ENCODE data around the gene LAMA5. TPM values are rescaled to one million over a fixed set of nuclear protein-coding genes. Genes with fewer than 3 reads are reported as not detected.
A peak's percentile ranks its signal among the peaks of the same experiment; 100 is the strongest.

The LAMA5 gene
- total and polyA plus RNA-seq, 7 donors = 1.8 to 409 (median 56.5) TPM

DNA sequence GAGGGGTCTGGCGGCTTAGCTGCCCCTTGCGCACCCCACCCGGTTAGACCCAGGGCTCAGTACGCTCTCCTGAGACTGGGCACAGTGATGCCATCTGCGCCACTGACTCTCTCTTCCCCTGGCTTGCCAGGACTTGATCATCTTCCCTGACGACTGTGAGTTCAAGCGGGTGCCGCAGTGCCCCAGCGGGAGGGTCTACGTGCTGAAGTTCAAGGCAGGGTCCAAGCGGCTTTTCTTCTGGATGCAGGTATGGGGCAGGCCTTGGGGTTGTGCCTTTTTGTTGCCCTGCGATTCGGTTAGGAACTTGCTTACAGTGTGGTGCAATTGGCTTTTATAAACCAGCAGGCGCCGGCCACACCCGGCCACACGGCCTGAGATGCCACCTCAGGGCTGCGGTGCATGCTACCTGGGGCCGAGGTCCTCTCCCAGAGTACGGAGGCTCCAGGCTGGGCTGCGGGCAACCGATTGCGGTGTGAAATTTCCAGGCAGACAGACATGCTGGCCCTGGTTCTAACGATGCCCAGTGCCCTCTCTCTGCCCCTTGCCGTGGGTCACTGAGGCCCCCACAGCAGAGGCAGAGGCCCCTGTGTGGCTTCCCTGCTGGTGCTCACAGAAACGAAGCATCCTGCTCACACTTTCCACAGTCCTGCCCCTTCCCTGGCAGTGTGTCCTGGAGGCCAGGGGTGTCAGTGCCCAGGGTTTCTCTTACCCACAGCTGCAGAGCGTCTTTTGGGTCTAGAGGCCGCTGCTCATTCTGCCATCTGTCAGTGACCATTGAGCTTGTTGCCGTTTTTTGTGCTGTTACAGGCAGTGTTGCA is 62.6 kb downstream of the LAMA5 start:
- Histone ChIP-seq H3K36me3 (peaks cover 35 to 53% (median 37%) of the 10 kb centered on the region in 4 donors), H3K9me3 (no peaks in the 10 kb centered on the region), H3K4me1 (peaks cover 0 to 50% (median 30%) of the 10 kb centered on the region in 4 donors), H3K27ac (peak overlapping the region; percentile 93 to 99 (median 97)), H3K27me3 (no peaks in the 10 kb centered on the region), H3K4me3 (peak overlapping the region; percentile 57 to 99 (median 76))
- no peak for DNase-seq
- TF ChIP-seq POLR2AphosphoS5 (IDR thresholded peaks at IDR 0.05) = peak in 1 of 4 donors; percentile 9
- TF ChIP-seq POLR2A (IDR thresholded peaks at IDR 0.05) = no peak
- intact Hi-C loops (cut with DNase I) = loop anchor here (5.0 kb wide), 2 partner anchors 43 to 193 kb away; no protein-coding TSS in a partner anchor
- WGBS, 2 donors = 56 to 75% methylated on average over 29 of the region's 29 CpGs

DNA sequence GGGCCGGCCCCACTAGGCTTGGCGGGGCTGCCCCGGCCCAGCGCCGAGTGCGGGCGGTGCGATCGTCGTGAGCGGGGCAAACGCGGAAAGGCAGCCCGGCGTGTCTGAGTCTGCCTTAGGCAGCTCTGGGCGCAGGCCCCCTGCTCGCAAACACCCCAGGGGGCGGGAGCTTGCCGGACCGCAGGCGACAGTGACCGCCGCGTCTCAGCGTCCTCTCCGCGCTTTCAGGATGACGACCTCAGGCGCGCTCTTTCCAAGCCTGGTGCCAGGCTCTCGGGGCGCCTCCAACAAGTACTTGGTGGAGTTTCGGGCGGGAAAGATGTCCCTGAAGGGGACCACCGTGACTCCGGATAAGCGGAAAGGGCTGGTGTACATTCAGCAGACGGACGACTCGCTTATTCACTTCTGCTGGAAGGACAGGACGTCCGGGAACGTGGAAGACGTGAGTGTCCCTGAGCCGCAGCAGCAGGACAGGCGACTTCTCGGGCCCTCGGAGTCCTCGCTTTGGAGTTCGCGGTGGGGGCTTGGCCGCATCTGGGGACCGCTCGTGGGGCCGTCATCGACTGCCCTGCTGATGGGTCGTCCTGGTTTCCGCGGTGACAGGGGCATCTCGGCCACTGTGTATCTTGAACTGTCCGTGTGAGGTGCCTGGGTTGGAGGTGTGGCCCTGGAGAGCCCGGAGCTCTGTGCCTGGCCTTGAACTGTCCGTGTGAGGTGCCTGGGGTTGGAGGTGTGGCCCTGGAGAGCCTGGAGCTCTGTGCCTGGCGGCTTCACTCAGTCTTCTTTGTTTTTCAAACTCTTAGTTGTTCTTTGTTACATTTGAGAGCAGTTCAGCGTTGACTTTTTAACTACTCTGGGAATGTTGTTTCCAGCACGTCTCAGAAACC is 63.5 kb downstream of the LAMA5 start:
- TF ChIP-seq, protein P1, sequence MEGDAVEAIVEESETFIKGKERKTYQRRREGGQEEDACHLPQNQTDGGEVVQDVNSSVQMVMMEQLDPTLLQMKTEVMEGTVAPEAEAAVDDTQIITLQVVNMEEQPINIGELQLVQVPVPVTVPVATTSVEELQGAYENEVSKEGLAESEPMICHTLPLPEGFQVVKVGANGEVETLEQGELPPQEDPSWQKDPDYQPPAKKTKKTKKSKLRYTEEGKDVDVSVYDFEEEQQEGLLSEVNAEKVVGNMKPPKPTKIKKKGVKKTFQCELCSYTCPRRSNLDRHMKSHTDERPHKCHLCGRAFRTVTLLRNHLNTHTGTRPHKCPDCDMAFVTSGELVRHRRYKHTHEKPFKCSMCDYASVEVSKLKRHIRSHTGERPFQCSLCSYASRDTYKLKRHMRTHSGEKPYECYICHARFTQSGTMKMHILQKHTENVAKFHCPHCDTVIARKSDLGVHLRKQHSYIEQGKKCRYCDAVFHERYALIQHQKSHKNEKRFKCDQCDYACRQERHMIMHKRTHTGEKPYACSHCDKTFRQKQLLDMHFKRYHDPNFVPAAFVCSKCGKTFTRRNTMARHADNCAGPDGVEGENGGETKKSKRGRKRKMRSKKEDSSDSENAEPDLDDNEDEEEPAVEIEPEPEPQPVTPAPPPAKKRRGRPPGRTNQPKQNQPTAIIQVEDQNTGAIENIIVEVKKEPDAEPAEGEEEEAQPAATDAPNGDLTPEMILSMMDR (IDR thresholded peaks at IDR 0.05) = no peak
- peak in 1 of 4 donors; percentile 19 for TF ChIP-seq POLR2AphosphoS5 (IDR thresholded peaks at IDR 0.05)
- Histone ChIP-seq H3K4me1 (peaks cover 0 to 50% (median 30%) of the 10 kb centered on the region in 4 donors), H3K4me3 (peak overlapping the region; percentile 57 to 99 (median 76)), H3K27ac (peak overlapping the region; percentile 93 to 99 (median 97)), H3K36me3 (peaks cover 26 to 44% (median 28%) of the 10 kb centered on the region in 4 donors), H3K27me3 (no peaks in the 10 kb centered on the region), H3K9me3 (no peaks in the 10 kb centered on the region)
- intact Hi-C loops (cut with DNase I) = loop anchor here (2.0 to 5.0 kb wide), 2 partner anchors 73 to 194 kb away; no protein-coding TSS in a partner anchor
- DNase-seq = peak; percentile 75
- 2 to 4% methylated on average over 66 of the region's 66 CpGs for WGBS, 2 donors

DNA sequence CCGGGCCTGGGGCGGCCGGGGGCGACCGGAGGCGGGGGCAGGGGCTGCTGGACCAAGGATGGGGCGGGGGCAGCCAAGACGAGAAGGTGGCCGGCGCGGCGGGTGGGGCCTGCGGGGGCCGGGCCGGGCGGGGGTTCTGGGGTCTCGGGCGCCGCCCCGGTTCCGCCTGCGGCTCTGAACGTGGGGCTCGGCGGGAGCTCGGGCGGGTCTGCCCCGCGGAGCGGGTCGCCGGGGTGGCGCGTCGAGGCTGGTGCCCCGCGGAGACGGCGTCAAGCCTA is 64.1 kb downstream of the LAMA5 start:
- peaks cover 0 to 46% (median 30%) of the 10 kb centered on the region in 4 donors for H3K4me1 ChIP-seq
- 1% methylated on average over 39 of the region's 39 CpGs for WGBS, 2 donors
- H3K27ac ChIP-seq = peak overlapping the region; percentile 93 to 99 (median 97)
- peaks cover 20 to 38% (median 22%) of the 10 kb centered on the region in 4 donors for H3K36me3 ChIP-seq
- peak overlapping the region; percentile 57 to 99 (median 76) for H3K4me3 ChIP-seq
- intact Hi-C loops (cut with DNase I) = loop anchor here (2.0 to 5.0 kb wide), 2 partner anchors 74 to 194 kb away; no protein-coding TSS in a partner anchor
- TF ChIP-seq, protein P1 (IDR thresholded peaks at IDR 0.05) = no peak
- TF ChIP-seq POLR2AphosphoS5 (IDR thresholded peaks at IDR 0.05) (no peak), POLR2A (IDR thresholded peaks at IDR 0.05) (no peak), EP300 (IDR thresholded peaks at IDR 0.05) (no peak)
- DNase-seq = no peak
- no peaks in the 10 kb centered on the region for H3K27me3 ChIP-seq
- H3K9me3 ChIP-seq = no peaks in the 10 kb centered on the region

DNA sequence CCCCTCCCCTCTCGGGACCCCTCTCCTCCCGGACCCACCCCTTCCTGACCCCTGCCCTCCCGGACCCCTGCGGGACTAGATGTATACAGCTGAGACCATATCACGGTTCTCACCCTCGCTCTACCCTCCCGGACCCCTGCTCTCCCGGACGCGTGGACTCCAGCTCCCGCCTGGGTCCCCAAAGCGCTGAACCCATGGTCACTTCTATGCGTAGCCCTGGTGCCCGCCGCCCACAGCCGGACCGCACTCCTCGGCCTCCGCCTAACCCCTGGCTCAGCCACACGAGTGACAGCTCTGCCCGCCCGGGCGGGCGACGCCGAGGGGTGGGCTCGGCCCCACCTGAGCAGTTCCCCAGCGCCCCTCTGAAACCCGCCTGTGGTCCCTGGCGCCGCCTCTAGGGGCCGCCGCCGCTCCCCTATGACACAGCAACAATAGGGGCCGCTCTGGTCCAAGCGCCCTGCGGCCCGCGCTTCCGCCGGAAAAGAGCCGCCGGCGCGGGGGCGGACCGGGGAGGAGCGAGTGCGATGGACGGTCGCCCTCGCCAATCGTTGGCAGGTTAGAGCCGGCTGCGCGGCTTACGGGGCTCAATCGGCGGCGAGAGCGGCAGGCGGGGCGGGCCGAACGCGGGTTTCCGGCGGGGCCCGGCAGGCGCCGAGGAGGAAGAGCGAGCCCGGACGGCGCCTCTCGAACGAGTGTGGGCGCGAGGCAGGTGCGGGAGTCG is 64.6 kb downstream of the LAMA5 start, which contains the start of gene ADRM1:
Gene ADRM1, plus strand, starts transcription at position 657 of the 721 bp plus-strand sequence. CDS start 572 bp downstream, outside the sequence.
- peaks cover 0 to 41% (median 30%) of the 10 kb centered on the region in 4 donors for H3K4me1 ChIP-seq
- intact Hi-C loops (cut with DNase I) = loop anchor here (1.0 to 5.0 kb wide), 4 partner anchors 74 to 195 kb away; partner anchors contain the start of gene CABLES2
- WGBS, 2 donors = 1% methylated on average over 81 of the region's 81 CpGs

More for the DNA sequence above, 64.6 kb downstream of the LAMA5 start, which contains the start of gene ADRM1:
- peak; percentile 97 for DNase-seq
- TF ChIP-seq, protein P1 (IDR thresholded peaks at IDR 0.05) = peak; percentile 92 to 98 (median 96)
- TF ChIP-seq POLR2AphosphoS5 (IDR thresholded peaks at IDR 0.05) = peak; percentile 61 to 96 (median 88)
- TF ChIP-seq POLR2A (IDR thresholded peaks at IDR 0.05) = peak; percentile 19 to 40
- no peak for TF ChIP-seq EP300 (IDR thresholded peaks at IDR 0.05)
- H3K9me3 ChIP-seq = no peaks in the 10 kb centered on the region
- no peaks in the 10 kb centered on the region for H3K27me3 ChIP-seq
- peaks cover 15 to 33% (median 17%) of the 10 kb centered on the region in 4 donors for H3K36me3 ChIP-seq
- peak within 1 kb of the TSS; percentile 93 to 99 (median 97) for H3K27ac ChIP-seq
- peak within 1 kb of the TSS; percentile 57 to 99 (median 76) for H3K4me3 ChIP-seq

Measured in sigmoid colon (tissue), 7 donors.